Panc1 (cell line): ENCODE measurements around the gene PAQR7. TPM values are rescaled to one million over a fixed set of nuclear protein-coding genes. Genes with fewer than 3 reads are reported as not detected.

Experiments
- ATAC-seq: fragments of 200-7000 bp; cut with Tn5 transposase; 2 replicates; pipeline ENCODE4 v1.9.1; 2020; ENCODE audit warnings: mild to moderate bottlenecking, moderate library complexity
- BruUV-seq: library from RNA; stranded (reverse); fragments of 400-500 nt; replicated peaks from 2 replicates; lab custom pipeline; 2021; lab: Mats Ljungman, UMichigan
- CTCF ChIA-PET: fragments of 300-600 bp; sonication (Branson Sonifier 250); formaldehyde crosslinking; loops from one replicate; lab custom pipeline; 2022; ENCODE audit warnings: antibody characterized with exemption; lab: Charles Lee
- POLR2A ChIA-PET: fragments of 300-600 bp; sonication (Branson Sonifier 250); formaldehyde crosslinking; loops from one replicate; lab custom pipeline; 2022; ENCODE audit warnings: antibody characterized with exemption; lab: Charles Lee
- DNase-seq: peaks from one replicate; pipeline ENCODE4 v3.0.0-alpha.2; 2010; ENCODE audit warnings: low read depth, low spot score
- H3K27ac ChIP-seq: 2 replicates; pipeline ENCODE4 v1.5.1; 2011; ENCODE audit warnings: mild to moderate bottlenecking, low read length, inconsistent platforms
- H3K27me3 ChIP-seq: fragments of 200-500 bp; sonication (Bioruptor generic); 2 replicates; pipeline ENCODE4 v1.6.0; 2014; ENCODE audit warnings: low read length, inconsistent platforms; ENCODE audit not compliant: control insufficient read depth, insufficient read depth
- H3K36me3 ChIP-seq: fragments of 200-500 bp; sonication (Bioruptor generic); 2 replicates; pipeline ENCODE4 v1.5.1; 2014; ENCODE audit warnings: inconsistent platforms, mild to moderate bottlenecking, low read length, moderate library complexity; ENCODE audit not compliant: control insufficient read depth, insufficient read depth
- H3K4me1 ChIP-seq: 2 replicates; pipeline ENCODE4 v1.5.1; 2011; ENCODE audit warnings: inconsistent platforms, mild to moderate bottlenecking, low read length, moderate library complexity; ENCODE audit not compliant: control insufficient read depth, insufficient read depth
- H3K4me3 ChIP-seq, 2 experiments: 2 replicates each; pipeline ENCODE4 v1.5.1; 2011 to 2012; ENCODE audit warnings: low read depth in 2 of 2, low read length in 2 of 2, mild to moderate bottlenecking in 2 of 2, inconsistent platforms in 1 of 2, moderate library complexity in 1 of 2
- H3K9me3 ChIP-seq: fragments of 200-500 bp; sonication (Bioruptor generic); 2 replicates; pipeline ENCODE4 v1.5.1; 2014; ENCODE audit warnings: low read depth, mild to moderate bottlenecking, inconsistent platforms, low read length, moderate library complexity; ENCODE audit not compliant: control insufficient read depth, insufficient read depth
- CTCF ChIP-seq: fragments of 450-650 bp; IDR thresholded peaks from 2 replicates; pipeline ENCODE4 v1.5.1; 2017; ENCODE audit warnings: mild to moderate bottlenecking
- POLR2AphosphoS5 ChIP-seq: IDR thresholded peaks from 2 replicates; pipeline ENCODE4 v1.6.1; 2012; ENCODE audit warnings: mild to moderate bottlenecking, low read depth, low read length, moderate library complexity
- REST ChIP-seq, 2 experiments: IDR thresholded peaks; 2 replicates each; pipeline ENCODE4 v1.6.1; 2011 to 2012; ENCODE audit warnings: low read depth in 2 of 2, control low read depth in 1 of 2, low read length in 1 of 2, mild to moderate bottlenecking in 1 of 2, moderate library complexity in 1 of 2; ENCODE audit not compliant: insufficient read depth in 1 of 2
- SIN3A ChIP-seq: IDR thresholded peaks from 2 replicates; pipeline ENCODE4 v1.6.1; 2012; ENCODE audit warnings: low read depth, mild to moderate bottlenecking, low read length, moderate library complexity, borderline replicate concordance; ENCODE audit not compliant: insufficient read depth
- TCF7L2 ChIP-seq: IDR thresholded peaks from 2 replicates; pipeline ENCODE4 v1.6.1; 2011; ENCODE audit warnings: mild to moderate bottlenecking, low read depth, low read length, inconsistent platforms
- in situ Hi-C: cut with HindIII; loops from 2 replicates; pipeline ENCODE4 v1.10.0; 2016; ENCODE audit warnings: low sequenced_read_pairs, low pct_unique_long_range_greater_than_20kb
- intact Hi-C: fragments of 100-400 bp; cut with micrococcal nuclease; formaldehyde crosslinking; loops from one replicate; pipeline ENCODE4 v1.10.0; 2022; ENCODE audit not compliant: unreplicated experiment
- total RNA-seq: library from RNA; stranded (reverse); gene quantifications from one replicate; pipeline ENCODE4 v1.2.1, GENCODE V29; 2021; ENCODE audit not compliant: unreplicated experiment

PAQR7 gene
- total RNA-seq, 1 experiment from 2014 or later, result 30.9 TPM

DNA sequence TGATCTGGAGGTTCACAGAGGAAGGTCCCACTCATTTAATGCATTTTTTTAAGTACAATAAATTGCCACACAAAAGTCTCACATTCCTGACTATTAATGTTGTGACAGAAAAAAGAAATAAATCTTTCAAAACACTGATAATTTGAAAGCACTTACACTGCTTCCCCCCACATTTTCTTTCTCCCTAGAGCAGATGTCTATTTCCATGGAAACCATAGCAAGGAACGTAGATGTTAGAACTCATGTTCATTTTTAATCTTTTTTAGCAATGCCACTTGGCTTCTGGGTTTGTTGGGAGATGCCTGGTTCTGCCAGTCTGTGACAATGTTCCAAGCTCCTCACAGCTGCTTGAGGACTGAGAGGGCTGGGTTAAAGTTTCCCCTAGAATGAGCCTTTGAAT, 32.7 kb upstream of the PAQR7 start:
- Histone ChIP-seq H3K9me3 (no peaks in the 10 kb centered on the region), H3K27me3 (no peaks in the 10 kb centered on the region), H3K4me3 (no peak overlapping the region), H3K36me3 (peaks cover 10% of the 10 kb centered on the region), H3K4me1 (peaks cover 14% of the 10 kb centered on the region), H3K27ac (no peak overlapping the region)
- DNase-seq, result no peak
- no peak for ATAC-seq
- intact Hi-C loops (no loop called here), in situ Hi-C loops (no loop called here)
- TF ChIP-seq CTCF (no peak), POLR2AphosphoS5 (no peak), TCF7L2 (no peak), SIN3A (no peak), REST (IDR thresholded peaks at IDR 0.05; ENCODE audit: insufficient read depth in 1 of 2, low read depth in 2 of 2, low read length in 1 of 2) (no peak)
- ChIA-PET CTCF (no interaction called here), POLR2A (interaction anchor here (0.6 kb wide), 1 partner anchor 126 kb away, joined by 6 read pairs; no protein-coding TSS in a partner anchor)
- BruUV-seq, result no TSS peak

GRCh38 chr1:25907601-25908000, 32.1 kb upstream of the PAQR7 start:
- intact Hi-C loops, result no loop called here
- POLR2A ChIA-PET, result interaction anchor here (0.6 kb wide), 1 partner anchor 127 kb away, joined by 6 read pairs; no protein-coding TSS in a partner anchor

More at GRCh38 chr1:25907601-25908000, 32.1 kb upstream of the PAQR7 start:
- in situ Hi-C loops, result no loop called here
- Histone ChIP-seq H3K9me3 (no peaks in the 10 kb centered on the region), H3K27me3 (no peaks in the 10 kb centered on the region), H3K4me3 (no peak overlapping the region), H3K36me3 (peaks cover 16% of the 10 kb centered on the region), H3K27ac (no peak overlapping the region), H3K4me1 (peaks cover 16% of the 10 kb centered on the region)
- CTCF ChIA-PET, result no interaction called here
- no TSS peak for BruUV-seq
- TF ChIP-seq SIN3A (no peak), CTCF (no peak), REST (IDR thresholded peaks at IDR 0.05; ENCODE audit: insufficient read depth in 1 of 2, low read depth in 2 of 2, low read length in 1 of 2) (no peak), POLR2AphosphoS5 (no peak), TCF7L2 (no peak)
- DNase-seq (no peak), ATAC-seq (no peak)
